Left lung (tissue), 10 donors: ENCODE results near the gene TRPM3. TPM values are rescaled to one million over a fixed set of nuclear protein-coding genes. Genes with fewer than 3 reads are reported as not detected.

ENCODE experiments used
- ATAC-seq: fragments of 200-7000 bp; cut with Tn5 transposase; one replicate; pipeline ENCODE4 v1.9.1; 2020; ENCODE audit warnings: moderate library complexity
- DNase-seq, 4 donors: peaks; one replicate each; pipeline ENCODE4 v3.0.0-alpha.2; 2013 to 2020
- H3K27ac ChIP-seq, 2 donors: fragments of 200-600 bp; sonication (generic) in 1 of 2; one replicate each; pipeline versions ENCODE4 v1.5.0 to v1.8.0; 2020 to 2021
- H3K27me3 ChIP-seq, 2 donors: fragments of 200-600 bp; sonication (generic) in 1 of 2; one replicate each; pipeline versions ENCODE4 v1.5.0 to v1.8.0; 2020 to 2021
- H3K36me3 ChIP-seq, 2 donors: fragments of 200-600 bp; sonication (generic) in 1 of 2; one replicate each; pipeline versions ENCODE4 v1.5.0 to v1.8.0; 2020 to 2021
- H3K4me1 ChIP-seq, 2 donors: fragments of 200-600 bp; one replicate each; pipeline ENCODE4 v1.8.0; 2021
- H3K4me3 ChIP-seq, 2 donors: fragments of 200-600 bp; sonication (generic) in 1 of 2; one replicate each; pipeline versions ENCODE4 v1.5.0 to v1.8.0; 2020 to 2021; ENCODE audit warnings: mild to moderate bottlenecking in 1 of 2
- H3K9me3 ChIP-seq, 2 donors: fragments of 200-600 bp; sonication (generic) in 1 of 2; one replicate each; pipeline versions ENCODE4 v1.5.0 to v1.8.0; 2020 to 2021
- CTCF ChIP-seq, 2 donors: fragments of 200-600 bp; sonication (generic) in 1 of 2; IDR thresholded peaks; one replicate each; pipeline versions ENCODE4 v1.5.0 to v1.8.0; 2021; ENCODE audit warnings: antibody characterized with exemption in 2 of 2
- intact Hi-C, 2 donors: fragments of 100-400 bp; cut with DNase I; formaldehyde crosslinking; loops; one replicate each; pipeline versions ENCODE4 v1.11.2 to v1.14.2; 2022
- polyA plus RNA-seq, 6 donors: library from polyadenylated mRNA; unstranded; fragments of 120-200 nt; gene quantifications; one replicate each; pipeline ENCODE4 v1.2.1, GENCODE V29; 2013; ENCODE audit not compliant: insufficient read length in 6 of 6
- total RNA-seq, 2 donors: library from RNA; stranded (reverse); fragmentation: NEBNext Ultra II Directional; extraction: Animal tissue kit (Norgen Biotek cat#: 25700); gene quantifications; one replicate each; pipeline ENCODE4 v1.2.1, GENCODE V29; 2021
- donor health status: DM: no; HTN: yes; CAD: no.
- donor health status: DM: no; HTN: no; CAD: no.

TRPM3 gene
- total and polyA plus RNA-seq, 8 donors = 0.17 to 2.1 (median 1.2) TPM

GRCh38 chr9:70531311-70531710, 590.1 kb downstream of the TRPM3 start:
- Histone ChIP-seq H3K36me3 (no peaks in the 10 kb centered on the region), H3K4me3 (no peak overlapping the region), H3K4me1 (no peaks in the 10 kb centered on the region), H3K9me3 (no peaks in the 10 kb centered on the region), H3K27me3 (no peaks in the 10 kb centered on the region), H3K27ac (no peak overlapping the region)
- DNase-seq (no peak), ATAC-seq (no peak)
- intact Hi-C loops = loop anchor here in 1 of 2 donors (10.0 kb wide), 1 partner anchor 323 kb away; no protein-coding TSS in a partner anchor
- no peak for TF ChIP-seq CTCF (IDR thresholded peaks at IDR 0.05)

- TF ChIP-seq CTCF (IDR thresholded peaks at IDR 0.05) = no peak
- H3K4me1 ChIP-seq = peaks cover 0 to 6% of the 10 kb centered on the region in 2 donors
- intact Hi-C loops = loop anchor here in 1 of 2 donors (10.0 kb wide), 1 partner anchor 324 kb away; no protein-coding TSS in a partner anchor
- no peak for ATAC-seq
- no peaks in the 10 kb centered on the region for H3K36me3 ChIP-seq
- no peak overlapping the region for H3K4me3 ChIP-seq
- no peak for DNase-seq
- no peaks in the 10 kb centered on the region for H3K27me3 ChIP-seq
- no peak overlapping the region for H3K27ac ChIP-seq
- H3K9me3 ChIP-seq = no peaks in the 10 kb centered on the region
Measured at GRCh38 chr9:70530716-70531115, 590.7 kb downstream of the TRPM3 start.

GRCh38 chr9:70529833-70530232, 591.6 kb downstream of the TRPM3 start:
- TF ChIP-seq CTCF (IDR thresholded peaks at IDR 0.05) = no peak
- no peak overlapping the region for H3K4me3 ChIP-seq
- H3K27me3 ChIP-seq = no peaks in the 10 kb centered on the region
- no peaks in the 10 kb centered on the region for H3K36me3 ChIP-seq
- H3K9me3 ChIP-seq = peaks cover 0 to 1% of the 10 kb centered on the region in 2 donors
- H3K27ac ChIP-seq = no peak overlapping the region
- DNase-seq (no peak), ATAC-seq (no peak)
- peaks cover 0 to 7% of the 10 kb centered on the region in 2 donors for H3K4me1 ChIP-seq
- intact Hi-C loops = loop anchor here in 1 of 2 donors (10.0 kb wide), 1 partner anchor 325 kb away; no protein-coding TSS in a partner anchor

- ATAC-seq = no peak
- Histone ChIP-seq H3K27me3 (no peaks in the 10 kb centered on the region), H3K4me1 (peaks cover 0 to 7% of the 10 kb centered on the region in 2 donors), H3K4me3 (no peak overlapping the region), H3K9me3 (peaks cover 0 to 4% of the 10 kb centered on the region in 2 donors), H3K27ac (no peak overlapping the region), H3K36me3 (no peaks in the 10 kb centered on the region)
- TF ChIP-seq CTCF (IDR thresholded peaks at IDR 0.05) = no peak
- DNase-seq = no peak
- intact Hi-C loops = no loop called here
Measured at GRCh38 chr9:70529377-70529776, 592.0 kb downstream of the TRPM3 start.

GRCh38 chr9:70526902-70527301, 594.5 kb downstream of the TRPM3 start:
- peaks cover 0 to 7% of the 10 kb centered on the region in 2 donors for H3K4me1 ChIP-seq
- intact Hi-C loops = no loop called here

More at GRCh38 chr9:70526902-70527301, 594.5 kb downstream of the TRPM3 start:
- Histone ChIP-seq H3K4me3 (no peak overlapping the region), H3K9me3 (peaks cover 0 to 4% of the 10 kb centered on the region in 2 donors), H3K27me3 (no peaks in the 10 kb centered on the region), H3K36me3 (no peaks in the 10 kb centered on the region), H3K27ac (no peak overlapping the region)
- ATAC-seq (no peak), DNase-seq (no peak)
- no peak for TF ChIP-seq CTCF (IDR thresholded peaks at IDR 0.05)
